Panc1 (cell line): ENCODE measurements around the gene ADARB2. TPM values are rescaled to one million over a fixed set of nuclear protein-coding genes. Genes with fewer than 3 reads are reported as not detected.

Source experiments
- ATAC-seq: fragments of 200-7000 bp; cut with Tn5 transposase; 2 replicates; pipeline ENCODE4 v1.9.1; 2020; ENCODE audit warnings: mild to moderate bottlenecking, moderate library complexity
- BruUV-seq: library from RNA; stranded (reverse); fragments of 400-500 nt; replicated peaks from 2 replicates; lab custom pipeline; 2021; lab: Mats Ljungman, UMichigan
- CTCF ChIA-PET: fragments of 300-600 bp; sonication (Branson Sonifier 250); formaldehyde crosslinking; loops from one replicate; lab custom pipeline; 2022; ENCODE audit warnings: antibody characterized with exemption; lab: Charles Lee
- POLR2A ChIA-PET: fragments of 300-600 bp; sonication (Branson Sonifier 250); formaldehyde crosslinking; loops from one replicate; lab custom pipeline; 2022; ENCODE audit warnings: antibody characterized with exemption; lab: Charles Lee
- DNase-seq: peaks from one replicate; pipeline ENCODE4 v3.0.0-alpha.2; 2010; ENCODE audit warnings: low read depth, low spot score
- H3K27ac ChIP-seq: 2 replicates; pipeline ENCODE4 v1.5.1; 2011; ENCODE audit warnings: mild to moderate bottlenecking, low read length, inconsistent platforms
- H3K27me3 ChIP-seq: fragments of 200-500 bp; sonication (Bioruptor generic); 2 replicates; pipeline ENCODE4 v1.6.0; 2014; ENCODE audit warnings: low read length, inconsistent platforms; ENCODE audit not compliant: control insufficient read depth, insufficient read depth
- H3K36me3 ChIP-seq: fragments of 200-500 bp; sonication (Bioruptor generic); 2 replicates; pipeline ENCODE4 v1.5.1; 2014; ENCODE audit warnings: inconsistent platforms, mild to moderate bottlenecking, low read length, moderate library complexity; ENCODE audit not compliant: control insufficient read depth, insufficient read depth
- H3K4me1 ChIP-seq: 2 replicates; pipeline ENCODE4 v1.5.1; 2011; ENCODE audit warnings: inconsistent platforms, mild to moderate bottlenecking, low read length, moderate library complexity; ENCODE audit not compliant: control insufficient read depth, insufficient read depth
- H3K4me3 ChIP-seq, 2 experiments: 2 replicates each; pipeline ENCODE4 v1.5.1; 2011 to 2012; ENCODE audit warnings: low read depth in 2 of 2, low read length in 2 of 2, mild to moderate bottlenecking in 2 of 2, inconsistent platforms in 1 of 2, moderate library complexity in 1 of 2
- H3K9me3 ChIP-seq: fragments of 200-500 bp; sonication (Bioruptor generic); 2 replicates; pipeline ENCODE4 v1.5.1; 2014; ENCODE audit warnings: low read depth, mild to moderate bottlenecking, inconsistent platforms, low read length, moderate library complexity; ENCODE audit not compliant: control insufficient read depth, insufficient read depth
- POLR2AphosphoS5 ChIP-seq: IDR thresholded peaks from 2 replicates; pipeline ENCODE4 v1.6.1; 2012; ENCODE audit warnings: mild to moderate bottlenecking, low read depth, low read length, moderate library complexity
- SIN3A ChIP-seq: IDR thresholded peaks from 2 replicates; pipeline ENCODE4 v1.6.1; 2012; ENCODE audit warnings: low read depth, mild to moderate bottlenecking, low read length, moderate library complexity, borderline replicate concordance; ENCODE audit not compliant: insufficient read depth
- TCF7L2 ChIP-seq: IDR thresholded peaks from 2 replicates; pipeline ENCODE4 v1.6.1; 2011; ENCODE audit warnings: mild to moderate bottlenecking, low read depth, low read length, inconsistent platforms
- in situ Hi-C: cut with HindIII; loops from 2 replicates; pipeline ENCODE4 v1.10.0; 2016; ENCODE audit warnings: low sequenced_read_pairs, low pct_unique_long_range_greater_than_20kb
- intact Hi-C: fragments of 100-400 bp; cut with micrococcal nuclease; formaldehyde crosslinking; loops from one replicate; pipeline ENCODE4 v1.10.0; 2022; ENCODE audit not compliant: unreplicated experiment
- total RNA-seq: library from RNA; stranded (reverse); gene quantifications from one replicate; pipeline ENCODE4 v1.2.1, GENCODE V29; 2021; ENCODE audit not compliant: unreplicated experiment
- TF ChIP-seq, protein P1 (sequence below): fragments of 450-650 bp; IDR thresholded peaks from 2 replicates; pipeline ENCODE4 v1.5.1; 2017; ENCODE audit warnings: mild to moderate bottlenecking
- TF ChIP-seq, protein P2 (sequence below), 2 experiments: IDR thresholded peaks; 2 replicates each; pipeline ENCODE4 v1.6.1; 2011 to 2012; ENCODE audit warnings: low read depth in 2 of 2, control low read depth in 1 of 2, low read length in 1 of 2, mild to moderate bottlenecking in 1 of 2, moderate library complexity in 1 of 2; ENCODE audit not compliant: insufficient read depth in 1 of 2

The ADARB2 gene
- total RNA-seq, 1 experiment from 2014 or later, result 0.31 TPM

DNA sequence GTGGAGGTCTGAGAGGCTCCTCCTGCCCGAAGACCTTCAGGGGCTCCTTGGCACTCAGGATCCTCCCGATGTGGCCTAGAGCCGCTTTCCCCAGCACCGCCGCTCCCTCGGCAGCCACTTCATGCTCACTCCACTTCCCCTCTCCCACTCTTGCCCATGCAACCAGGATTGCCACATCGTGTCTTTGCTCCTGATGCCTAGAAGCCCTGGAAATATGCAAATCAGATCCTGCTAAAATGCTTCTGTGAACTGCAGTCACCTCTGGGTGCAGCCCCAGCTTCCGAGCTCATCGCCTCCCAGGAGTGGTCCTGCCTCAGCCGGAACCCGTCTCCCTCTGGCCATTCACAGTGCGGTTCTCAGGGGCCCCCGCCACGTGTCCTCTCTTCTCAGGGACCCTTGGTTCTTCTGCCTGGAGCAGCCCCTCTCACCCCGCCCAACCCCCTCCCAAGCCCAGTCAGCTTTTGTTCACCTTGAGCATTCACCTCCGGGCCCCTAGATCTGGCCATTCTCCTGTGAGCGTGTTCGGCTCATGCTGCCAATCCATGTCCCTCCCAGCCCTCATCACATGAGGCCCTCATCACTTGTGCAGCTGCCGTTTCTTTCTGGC, 175.5 kb downstream of the ADARB2 start:
- in situ Hi-C loops, result no loop called here
- ATAC-seq (no peak), DNase-seq (no peak)
- no peaks in the 10 kb centered on the region for H3K9me3 ChIP-seq
- ChIA-PET POLR2A (no interaction called here), CTCF (no interaction called here)
- intact Hi-C loops, result no loop called here
- no TSS peak for BruUV-seq
- no peaks in the 10 kb centered on the region for H3K4me1 ChIP-seq
- TF ChIP-seq, protein P1, sequence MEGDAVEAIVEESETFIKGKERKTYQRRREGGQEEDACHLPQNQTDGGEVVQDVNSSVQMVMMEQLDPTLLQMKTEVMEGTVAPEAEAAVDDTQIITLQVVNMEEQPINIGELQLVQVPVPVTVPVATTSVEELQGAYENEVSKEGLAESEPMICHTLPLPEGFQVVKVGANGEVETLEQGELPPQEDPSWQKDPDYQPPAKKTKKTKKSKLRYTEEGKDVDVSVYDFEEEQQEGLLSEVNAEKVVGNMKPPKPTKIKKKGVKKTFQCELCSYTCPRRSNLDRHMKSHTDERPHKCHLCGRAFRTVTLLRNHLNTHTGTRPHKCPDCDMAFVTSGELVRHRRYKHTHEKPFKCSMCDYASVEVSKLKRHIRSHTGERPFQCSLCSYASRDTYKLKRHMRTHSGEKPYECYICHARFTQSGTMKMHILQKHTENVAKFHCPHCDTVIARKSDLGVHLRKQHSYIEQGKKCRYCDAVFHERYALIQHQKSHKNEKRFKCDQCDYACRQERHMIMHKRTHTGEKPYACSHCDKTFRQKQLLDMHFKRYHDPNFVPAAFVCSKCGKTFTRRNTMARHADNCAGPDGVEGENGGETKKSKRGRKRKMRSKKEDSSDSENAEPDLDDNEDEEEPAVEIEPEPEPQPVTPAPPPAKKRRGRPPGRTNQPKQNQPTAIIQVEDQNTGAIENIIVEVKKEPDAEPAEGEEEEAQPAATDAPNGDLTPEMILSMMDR, result no peak
- no peak for TF ChIP-seq SIN3A
- TF ChIP-seq, protein P2, sequence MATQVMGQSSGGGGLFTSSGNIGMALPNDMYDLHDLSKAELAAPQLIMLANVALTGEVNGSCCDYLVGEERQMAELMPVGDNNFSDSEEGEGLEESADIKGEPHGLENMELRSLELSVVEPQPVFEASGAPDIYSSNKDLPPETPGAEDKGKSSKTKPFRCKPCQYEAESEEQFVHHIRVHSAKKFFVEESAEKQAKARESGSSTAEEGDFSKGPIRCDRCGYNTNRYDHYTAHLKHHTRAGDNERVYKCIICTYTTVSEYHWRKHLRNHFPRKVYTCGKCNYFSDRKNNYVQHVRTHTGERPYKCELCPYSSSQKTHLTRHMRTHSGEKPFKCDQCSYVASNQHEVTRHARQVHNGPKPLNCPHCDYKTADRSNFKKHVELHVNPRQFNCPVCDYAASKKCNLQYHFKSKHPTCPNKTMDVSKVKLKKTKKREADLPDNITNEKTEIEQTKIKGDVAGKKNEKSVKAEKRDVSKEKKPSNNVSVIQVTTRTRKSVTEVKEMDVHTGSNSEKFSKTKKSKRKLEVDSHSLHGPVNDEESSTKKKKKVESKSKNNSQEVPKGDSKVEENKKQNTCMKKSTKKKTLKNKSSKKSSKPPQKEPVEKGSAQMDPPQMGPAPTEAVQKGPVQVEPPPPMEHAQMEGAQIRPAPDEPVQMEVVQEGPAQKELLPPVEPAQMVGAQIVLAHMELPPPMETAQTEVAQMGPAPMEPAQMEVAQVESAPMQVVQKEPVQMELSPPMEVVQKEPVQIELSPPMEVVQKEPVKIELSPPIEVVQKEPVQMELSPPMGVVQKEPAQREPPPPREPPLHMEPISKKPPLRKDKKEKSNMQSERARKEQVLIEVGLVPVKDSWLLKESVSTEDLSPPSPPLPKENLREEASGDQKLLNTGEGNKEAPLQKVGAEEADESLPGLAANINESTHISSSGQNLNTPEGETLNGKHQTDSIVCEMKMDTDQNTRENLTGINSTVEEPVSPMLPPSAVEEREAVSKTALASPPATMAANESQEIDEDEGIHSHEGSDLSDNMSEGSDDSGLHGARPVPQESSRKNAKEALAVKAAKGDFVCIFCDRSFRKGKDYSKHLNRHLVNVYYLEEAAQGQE (IDR thresholded peaks at IDR 0.05; ENCODE audit: insufficient read depth in 1 of 2, low read depth in 2 of 2, low read length in 1 of 2), result no peak
- no peak for TF ChIP-seq TCF7L2
- no peak for TF ChIP-seq POLR2AphosphoS5
- H3K27ac ChIP-seq, result no peak overlapping the region
- H3K27me3 ChIP-seq, result no peaks in the 10 kb centered on the region
- H3K36me3 ChIP-seq, result no peaks in the 10 kb centered on the region
- H3K4me3 ChIP-seq, result no peak overlapping the region

DNA sequence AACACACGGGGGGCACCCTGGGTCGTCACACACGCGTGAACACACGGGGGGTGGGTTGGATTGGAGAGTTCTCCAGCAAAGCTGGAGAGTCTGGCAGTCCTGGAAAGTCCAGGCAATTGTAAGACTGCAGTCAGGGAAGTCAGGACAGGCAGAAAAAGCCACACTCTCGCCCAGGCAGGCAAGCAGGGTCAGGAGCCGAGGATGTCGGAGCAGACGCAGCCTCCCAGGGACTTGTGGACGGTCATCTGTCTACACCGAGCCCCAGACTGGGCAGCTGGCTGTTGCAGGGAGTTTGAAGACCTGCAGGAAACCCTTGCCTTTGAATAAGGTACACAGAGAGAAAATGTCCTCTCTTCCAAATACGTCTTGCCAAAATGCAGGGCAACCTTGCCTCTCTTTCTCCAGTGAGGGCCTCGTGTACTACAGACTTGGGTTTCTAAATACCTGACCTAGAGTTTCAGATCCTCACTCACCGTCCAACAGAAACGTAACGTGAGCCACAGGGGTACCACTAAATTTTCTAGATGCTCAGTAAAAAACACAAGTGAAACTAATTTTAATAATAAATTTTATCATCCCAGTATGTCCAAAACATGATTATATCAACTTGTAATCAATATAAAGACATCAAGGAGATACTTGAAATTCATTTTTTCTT, 176.7 kb downstream of the ADARB2 start:
- Histone ChIP-seq H3K27me3 (no peaks in the 10 kb centered on the region; the same call in 1 of the 2 replicates), H3K9me3 (no peaks in the 10 kb centered on the region), H3K36me3 (no peaks in the 10 kb centered on the region), H3K4me1 (no peaks in the 10 kb centered on the region), H3K4me3 (no peak overlapping the region), H3K27ac (no peak overlapping the region)
- ChIA-PET CTCF (no interaction called here), POLR2A (no interaction called here)
- TF ChIP-seq TCF7L2 (no peak), SIN3A (no peak), POLR2AphosphoS5 (no peak)
- TF ChIP-seq, protein P2 (IDR thresholded peaks at IDR 0.05; ENCODE audit: insufficient read depth in 1 of 2, low read depth in 2 of 2, low read length in 1 of 2), result no peak
- TF ChIP-seq, protein P1, result no peak
- DNase-seq, result no peak
- in situ Hi-C loops (no loop called here), intact Hi-C loops (no loop called here)
- BruUV-seq, result no TSS peak
- ATAC-seq, result no peak
